SK-N-SH (cell line): ENCODE results near the gene FAM78B. TPM values are rescaled to one million over a fixed set of nuclear protein-coding genes. Genes with fewer than 3 reads are reported as not detected.

ENCODE experiments used
- CTCF ChIA-PET: fragments of 300-600, 350-600 bp; formaldehyde crosslinking; extraction: SDS; loops from one replicate; lab custom pipeline; 2021; lab: Yijun Ruan, JAX
- POLR2A ChIA-PET: fragments of 350-600 bp; sonication (Branson Sonifier 250); formaldehyde crosslinking; extraction: SDS; loops from one replicate; lab custom pipeline; 2020; ENCODE audit warnings: antibody characterized with exemption, inconsistent platforms; lab: Yijun Ruan, JAX
- DNase-seq: peaks from one replicate; pipeline ENCODE4 v3.0.0; 2012
- H2AFZ ChIP-seq: fragments of 200-600 bp; sonication (generic); 2 replicates; pipeline ENCODE4 v1.8.1; 2016; ENCODE audit warnings: antibody characterized with exemption, mild to moderate bottlenecking, low read depth
- H3F3A ChIP-seq: fragments of 200-600 bp; sonication (generic); replicated peaks from 2 replicates; pipeline ENCODE3; 2016; ENCODE audit warnings: antibody characterized with exemption, mild to moderate bottlenecking; ENCODE audit not compliant: insufficient read depth
- H3K27ac ChIP-seq, 2 experiments: fragments of 200-500 bp in 1 of 2; fragments of 200-600 bp in 1 of 2; sonication (Bioruptor generic) in 1 of 2; sonication (generic), shearing (Covaris generic) in 1 of 2; 2 replicates each; pipeline versions ENCODE4 v1.5.1 to v1.6.1; 2014 to 2016; ENCODE audit warnings: low read depth in 2 of 2, inconsistent platforms in 1 of 2, low read length in 1 of 2, mild to moderate bottlenecking in 1 of 2, mixed read lengths in 1 of 2
- H3K27me3 ChIP-seq: fragments of 200-600 bp; sonication (generic), shearing (Covaris generic); 2 replicates; pipeline ENCODE4 v1.6.1; 2016; ENCODE audit warnings: mixed run types; ENCODE audit not compliant: insufficient read depth
- H3K36me3 ChIP-seq, 2 experiments: fragments of 200-500 bp in 1 of 2; fragments of 200-600 bp in 1 of 2; sonication (Bioruptor generic) in 1 of 2; sonication (generic) in 1 of 2; replicated peaks in 1 of 2; 2 replicates each; pipeline versions ENCODE3 to v1.5.1; 2014 to 2016; ENCODE audit warnings: low read length in 1 of 2, mild to moderate bottlenecking in 1 of 2; ENCODE audit not compliant: insufficient read depth in 2 of 2, control insufficient read depth in 1 of 2
- H3K4me1 ChIP-seq, 2 experiments: fragments of 200-500 bp in 1 of 2; fragments of 200-600 bp in 1 of 2; sonication (Bioruptor generic) in 1 of 2; sonication (generic), shearing (Covaris generic) in 1 of 2; 2 replicates each; pipeline versions ENCODE4 v1.5.1 to v1.6.1; 2014 to 2016; ENCODE audit warnings: low read depth in 1 of 2, low read length in 1 of 2, mixed run types in 1 of 2; ENCODE audit not compliant: insufficient read depth in 2 of 2, control insufficient read depth in 1 of 2
- H3K4me2 ChIP-seq: fragments of 200-600 bp; sonication (generic), shearing (Covaris generic); 2 replicates; pipeline ENCODE4 v1.6.1; 2017; ENCODE audit warnings: mixed run types
- H3K4me3 ChIP-seq, 2 experiments: fragments of 200-500 bp in 1 of 2; fragments of 200-600 bp in 1 of 2; sonication (Bioruptor generic) in 1 of 2; sonication (generic), shearing (Covaris generic) in 1 of 2; 2 replicates each; pipeline versions ENCODE4 v1.5.1 to v1.8.1; 2014 to 2016; ENCODE audit warnings: low read depth in 2 of 2, inconsistent platforms in 1 of 2, low read length in 1 of 2, mild to moderate bottlenecking in 1 of 2, mixed read lengths in 1 of 2, moderate library complexity in 1 of 2
- H3K79me2 ChIP-seq: fragments of 200-600 bp; sonication (generic); 2 replicates; pipeline ENCODE4 v1.8.1; 2017; ENCODE audit warnings: mild to moderate bottlenecking; ENCODE audit not compliant: insufficient read depth
- H3K9ac ChIP-seq: fragments of 200-600 bp; sonication (generic); 2 replicates; pipeline ENCODE4 v1.6.1; 2017; ENCODE audit warnings: mixed run types
- H3K9me2 ChIP-seq: fragments of 200-600 bp; sonication (generic); 2 replicates; pipeline ENCODE4 v1.6.1; 2017; ENCODE audit warnings: mixed run types
- H3K9me3 ChIP-seq: fragments of 200-600 bp; sonication (generic); 2 replicates; pipeline ENCODE4 v1.6.1; 2017; ENCODE audit warnings: mixed run types, mild to moderate bottlenecking, moderate library complexity
- H4K20me1 ChIP-seq: fragments of 200-600 bp; sonication (generic); 2 replicates; pipeline ENCODE4 v1.6.1; 2017; ENCODE audit warnings: mild to moderate bottlenecking, mixed run types; ENCODE audit not compliant: insufficient read depth
- CHD2 ChIP-seq: fragments of 150-350 bp; IDR thresholded peaks from 2 replicates; pipeline ENCODE4 v1.6.1; 2018; ENCODE audit warnings: low read length; ENCODE audit not compliant: partially characterized antibody
- ELF1 ChIP-seq: IDR thresholded peaks from 2 replicates; pipeline ENCODE4 v1.4.0; 2012
- EP300 ChIP-seq, 2 experiments: IDR thresholded peaks; 2 replicates each; pipeline versions ENCODE4 v1.4.0 to v1.6.1; 2012; ENCODE audit warnings: borderline replicate concordance in 1 of 2, low read depth in 1 of 2, low read length in 1 of 2
- EZH2phosphoT487 ChIP-seq: fragments of 200-600 bp; sonication (generic); IDR thresholded peaks from 2 replicates; pipeline ENCODE4 v1.6.1; 2017; ENCODE audit warnings: low read depth, mixed run types, mild to moderate bottlenecking, antibody characterized with exemption, moderate library complexity, borderline replicate concordance
- GATA2 ChIP-seq: sonication (generic); formaldehyde crosslinking; IDR thresholded peaks from 2 replicates; pipeline ENCODE4 v1.5.0; 2020; ENCODE audit warnings: mild to moderate bottlenecking, missing genetic modification reagents
- RAD21 ChIP-seq: IDR thresholded peaks from 2 replicates; pipeline ENCODE4 v1.6.1; 2012; ENCODE audit warnings: mild to moderate bottlenecking, low read length
- RCOR1 ChIP-seq: fragments of 150-350 bp; IDR thresholded peaks from 2 replicates; pipeline ENCODE4 v1.6.1; 2017; ENCODE audit warnings: antibody characterized with exemption, low read length
- RFX5 ChIP-seq: IDR thresholded peaks from 2 replicates; pipeline ENCODE4 v1.6.1; 2012; ENCODE audit warnings: mild to moderate bottlenecking, improper control_type of control experiment, low read length
- RXRA ChIP-seq: IDR thresholded peaks from 2 replicates; pipeline ENCODE4 v1.4.0; 2012; ENCODE audit warnings: low read depth, mild to moderate bottlenecking, borderline replicate concordance
- SMC3 ChIP-seq: IDR thresholded peaks from 2 replicates; pipeline ENCODE4 v1.6.1; 2012; ENCODE audit warnings: low read depth, low read length, improper control_type of control experiment
- TAF1 ChIP-seq: IDR thresholded peaks from 2 replicates; pipeline ENCODE4 v1.6.1; 2012; ENCODE audit warnings: low read depth, mild to moderate bottlenecking, low read length, moderate library complexity, borderline replicate concordance
- TCF12 ChIP-seq: IDR thresholded peaks from 2 replicates; pipeline ENCODE4 v1.4.0; 2012
- WGBS: methylation state at CpG from one replicate; pipeline ENCODE4 v1.1.6; 2017; ENCODE audit warnings: low lambda C conversion rate; 5-methylcytosine and 5-hydroxymethylcytosine counted together
- polyA plus RNA-seq, 3 experiments: library from polyadenylated mRNA; depleted of rRNA; stranded (reverse); fragments of >200 nt; gene quantifications; 2 replicates each; pipeline ENCODE4 v1.2.3, GENCODE V29; 2012
- TF ChIP-seq, protein P1 (sequence below): IDR thresholded peaks from 2 replicates; pipeline ENCODE4 v1.6.1; 2012; ENCODE audit warnings: mild to moderate bottlenecking, low read depth, low read length, moderate library complexity
- TF ChIP-seq, protein P2 (sequence below): fragments of 150-350 bp; IDR thresholded peaks from 2 replicates; pipeline ENCODE4 v1.6.1; 2016; ENCODE audit warnings: mild to moderate bottlenecking, low read depth, low read length
- TF ChIP-seq, protein P3 (sequence below): IDR thresholded peaks from 2 replicates; pipeline ENCODE4 v1.4.0; 2012; ENCODE audit warnings: low read depth, borderline replicate concordance
- TF ChIP-seq, protein P4 (sequence below): IDR thresholded peaks from 2 replicates; pipeline ENCODE4; 2012

The FAM78B gene
- polyA plus RNA-seq, 1 of the 3 experiments (the other 2 are of a cell fraction): 0.36 TPM

DNA sequence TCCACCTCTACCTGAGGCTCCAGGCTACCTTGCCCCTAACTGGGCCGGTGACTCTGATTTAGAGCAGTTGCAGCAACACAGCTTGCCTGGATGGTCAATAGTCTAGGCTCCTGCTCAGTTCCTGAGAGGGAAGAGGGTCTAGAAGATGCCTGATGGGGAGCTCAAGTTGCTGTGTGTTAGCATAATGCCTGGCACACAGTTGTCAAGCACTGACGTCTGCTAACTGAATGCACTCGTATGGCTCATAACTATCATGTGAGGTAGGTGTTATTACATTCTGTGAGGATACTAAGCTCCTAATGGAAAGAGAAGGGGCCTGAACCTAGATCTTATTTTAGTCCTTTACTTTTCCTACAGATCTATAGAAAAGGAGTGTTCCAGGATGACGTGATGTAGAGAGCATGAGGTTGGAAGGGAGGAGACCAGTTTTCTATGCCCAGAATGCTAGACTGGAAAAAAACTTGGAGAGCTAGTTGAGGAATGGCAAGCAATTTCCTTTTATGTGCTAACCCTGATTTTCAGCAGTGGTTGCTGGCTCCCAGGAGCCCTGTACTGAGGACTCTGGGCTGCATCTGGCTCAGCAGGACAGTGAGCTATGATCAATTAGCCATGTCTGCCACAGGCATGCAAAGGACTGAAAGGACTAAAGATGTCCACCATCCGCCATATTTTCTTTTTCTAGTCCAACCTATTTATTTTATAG lies 30.0 kb downstream of the FAM78B start (continued):
- TF ChIP-seq, protein P1, sequence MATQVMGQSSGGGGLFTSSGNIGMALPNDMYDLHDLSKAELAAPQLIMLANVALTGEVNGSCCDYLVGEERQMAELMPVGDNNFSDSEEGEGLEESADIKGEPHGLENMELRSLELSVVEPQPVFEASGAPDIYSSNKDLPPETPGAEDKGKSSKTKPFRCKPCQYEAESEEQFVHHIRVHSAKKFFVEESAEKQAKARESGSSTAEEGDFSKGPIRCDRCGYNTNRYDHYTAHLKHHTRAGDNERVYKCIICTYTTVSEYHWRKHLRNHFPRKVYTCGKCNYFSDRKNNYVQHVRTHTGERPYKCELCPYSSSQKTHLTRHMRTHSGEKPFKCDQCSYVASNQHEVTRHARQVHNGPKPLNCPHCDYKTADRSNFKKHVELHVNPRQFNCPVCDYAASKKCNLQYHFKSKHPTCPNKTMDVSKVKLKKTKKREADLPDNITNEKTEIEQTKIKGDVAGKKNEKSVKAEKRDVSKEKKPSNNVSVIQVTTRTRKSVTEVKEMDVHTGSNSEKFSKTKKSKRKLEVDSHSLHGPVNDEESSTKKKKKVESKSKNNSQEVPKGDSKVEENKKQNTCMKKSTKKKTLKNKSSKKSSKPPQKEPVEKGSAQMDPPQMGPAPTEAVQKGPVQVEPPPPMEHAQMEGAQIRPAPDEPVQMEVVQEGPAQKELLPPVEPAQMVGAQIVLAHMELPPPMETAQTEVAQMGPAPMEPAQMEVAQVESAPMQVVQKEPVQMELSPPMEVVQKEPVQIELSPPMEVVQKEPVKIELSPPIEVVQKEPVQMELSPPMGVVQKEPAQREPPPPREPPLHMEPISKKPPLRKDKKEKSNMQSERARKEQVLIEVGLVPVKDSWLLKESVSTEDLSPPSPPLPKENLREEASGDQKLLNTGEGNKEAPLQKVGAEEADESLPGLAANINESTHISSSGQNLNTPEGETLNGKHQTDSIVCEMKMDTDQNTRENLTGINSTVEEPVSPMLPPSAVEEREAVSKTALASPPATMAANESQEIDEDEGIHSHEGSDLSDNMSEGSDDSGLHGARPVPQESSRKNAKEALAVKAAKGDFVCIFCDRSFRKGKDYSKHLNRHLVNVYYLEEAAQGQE: no peak
- TF ChIP-seq TAF1 (no peak), ELF1 (no peak), RXRA (no peak)

DNA sequence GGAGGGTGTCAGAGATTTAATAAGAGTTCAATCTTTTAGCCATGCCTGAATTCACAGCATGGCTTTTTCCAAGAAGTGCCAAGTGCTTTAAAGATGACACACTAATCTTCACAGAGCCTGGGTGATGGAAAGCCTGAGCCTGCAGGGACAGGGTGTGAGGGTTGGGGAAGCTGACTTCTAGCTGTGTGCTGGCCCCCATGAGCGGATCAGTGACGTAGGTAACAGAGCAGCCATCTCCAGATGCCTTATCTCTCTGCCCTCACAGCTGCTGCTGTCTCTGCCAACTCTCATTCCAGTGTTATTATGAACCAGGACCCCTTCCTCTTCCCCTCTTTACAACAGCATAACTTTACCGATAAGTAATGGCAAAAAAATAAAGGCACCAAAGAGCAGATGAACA lies 30.6 kb downstream of the FAM78B start:
- H3K36me3 ChIP-seq: no peaks in the 10 kb centered on the region
- no peak overlapping the region for H3K27ac ChIP-seq
- no peaks in the 10 kb centered on the region for H3K9me3 ChIP-seq
- no peak overlapping the region for H3K4me2 ChIP-seq
- H3K9ac ChIP-seq: no peak overlapping the region
- no peaks in the 10 kb centered on the region for H3K9me2 ChIP-seq
- H3F3A ChIP-seq: no peaks in the 10 kb centered on the region
- ChIA-PET CTCF (interaction anchor here (0.6 to 2.0 kb wide), 6 partner anchors 9 to 211 kb away, joined by 3 to 5 read pairs (median 4); no protein-coding TSS in a partner anchor), POLR2A (no interaction called here)
- no peaks in the 10 kb centered on the region for H4K20me1 ChIP-seq
- no peaks in the 10 kb centered on the region for H3K27me3 ChIP-seq
- H3K79me2 ChIP-seq: no peaks in the 10 kb centered on the region
- H3K4me1 ChIP-seq: peaks cover 0 to 13% of the 10 kb centered on the region in 2 experiments; a peak in 2 of 4 replicates
- TF ChIP-seq EZH2phosphoT487 (no peak), RCOR1 (peak; percentile 68; the same call in 1 of the 2 replicates), CHD2 (peak; percentile 59), GATA2 (CRISPR knock-in tag) (peak; percentile 83), TAF1 (no peak), EP300 (IDR thresholded peaks at IDR 0.05; ENCODE audit: borderline replicate concordance in 1 of 2, low read depth in 1 of 2, low read length in 1 of 2) (peak in 1 of 2 experiments; percentile 37; a peak in 1 of 4 replicates), RAD21 (peak; percentile 3; the same call in 1 of the 2 replicates)
- 1% methylated on average over 3 of the region's 3 CpGs for WGBS
- DNase-seq: peak; percentile 62
- no peak overlapping the region for H2AFZ ChIP-seq
- H3K4me3 ChIP-seq: no peak overlapping the region

DNA sequence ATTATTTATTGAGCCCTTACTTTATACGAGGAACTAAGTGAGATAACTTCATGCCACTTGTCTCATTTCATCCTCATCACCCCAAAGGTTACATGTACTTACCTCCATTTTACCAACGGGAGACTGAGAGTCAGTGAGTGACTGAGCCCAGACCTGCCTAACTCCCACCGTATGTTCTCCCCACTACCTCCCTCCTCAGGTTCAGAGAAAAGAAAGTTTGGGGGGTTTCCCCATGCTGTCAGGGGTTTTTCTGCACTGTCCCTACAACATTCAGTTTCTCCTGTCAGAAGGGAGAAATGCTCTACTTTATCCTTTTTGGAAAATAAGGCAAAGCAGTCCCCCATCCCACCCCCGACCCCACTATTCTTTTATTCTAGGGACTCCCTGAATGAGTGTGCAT lies 32.9 kb downstream of the FAM78B start:
- Histone ChIP-seq H3K9me3 (no peaks in the 10 kb centered on the region), H3K4me3 (no peak overlapping the region), H3K9me2 (no peaks in the 10 kb centered on the region), H3K4me2 (no peak overlapping the region), H3F3A (no peaks in the 10 kb centered on the region), H3K36me3 (no peaks in the 10 kb centered on the region), H3K27me3 (no peaks in the 10 kb centered on the region), H3K79me2 (no peaks in the 10 kb centered on the region), H4K20me1 (no peaks in the 10 kb centered on the region), H2AFZ (no peak overlapping the region), H3K4me1 (peaks cover 0 to 13% of the 10 kb centered on the region in 2 experiments; a peak in 2 of 4 replicates), H3K9ac (no peak overlapping the region), H3K27ac (no peak overlapping the region)
- WGBS: 36% methylated on average over 4 of the region's 4 CpGs
- DNase-seq: no peak
- POLR2A ChIA-PET: no interaction called here
- CTCF ChIA-PET: interaction anchor here (1.2 kb wide), 1 partner anchor 345 kb away, joined by 4 read pairs; no protein-coding TSS in a partner anchor
- TF ChIP-seq TCF12: no peak
- TF ChIP-seq GATA2 (CRISPR knock-in tag): no peak
- TF ChIP-seq, protein P2, sequence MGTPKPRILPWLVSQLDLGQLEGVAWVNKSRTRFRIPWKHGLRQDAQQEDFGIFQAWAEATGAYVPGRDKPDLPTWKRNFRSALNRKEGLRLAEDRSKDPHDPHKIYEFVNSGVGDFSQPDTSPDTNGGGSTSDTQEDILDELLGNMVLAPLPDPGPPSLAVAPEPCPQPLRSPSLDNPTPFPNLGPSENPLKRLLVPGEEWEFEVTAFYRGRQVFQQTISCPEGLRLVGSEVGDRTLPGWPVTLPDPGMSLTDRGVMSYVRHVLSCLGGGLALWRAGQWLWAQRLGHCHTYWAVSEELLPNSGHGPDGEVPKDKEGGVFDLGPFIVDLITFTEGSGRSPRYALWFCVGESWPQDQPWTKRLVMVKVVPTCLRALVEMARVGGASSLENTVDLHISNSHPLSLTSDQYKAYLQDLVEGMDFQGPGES: no peak
- no peak for TF ChIP-seq CHD2
- TF ChIP-seq RAD21: no peak
- TF ChIP-seq, protein P3, sequence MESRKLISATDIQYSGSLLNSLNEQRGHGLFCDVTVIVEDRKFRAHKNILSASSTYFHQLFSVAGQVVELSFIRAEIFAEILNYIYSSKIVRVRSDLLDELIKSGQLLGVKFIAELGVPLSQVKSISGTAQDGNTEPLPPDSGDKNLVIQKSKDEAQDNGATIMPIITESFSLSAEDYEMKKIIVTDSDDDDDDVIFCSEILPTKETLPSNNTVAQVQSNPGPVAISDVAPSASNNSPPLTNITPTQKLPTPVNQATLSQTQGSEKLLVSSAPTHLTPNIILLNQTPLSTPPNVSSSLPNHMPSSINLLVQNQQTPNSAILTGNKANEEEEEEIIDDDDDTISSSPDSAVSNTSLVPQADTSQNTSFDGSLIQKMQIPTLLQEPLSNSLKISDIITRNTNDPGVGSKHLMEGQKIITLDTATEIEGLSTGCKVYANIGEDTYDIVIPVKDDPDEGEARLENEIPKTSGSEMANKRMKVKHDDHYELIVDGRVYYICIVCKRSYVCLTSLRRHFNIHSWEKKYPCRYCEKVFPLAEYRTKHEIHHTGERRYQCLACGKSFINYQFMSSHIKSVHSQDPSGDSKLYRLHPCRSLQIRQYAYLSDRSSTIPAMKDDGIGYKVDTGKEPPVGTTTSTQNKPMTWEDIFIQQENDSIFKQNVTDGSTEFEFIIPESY: no peak
- TF ChIP-seq SMC3: no peak
- TF ChIP-seq, protein P4, sequence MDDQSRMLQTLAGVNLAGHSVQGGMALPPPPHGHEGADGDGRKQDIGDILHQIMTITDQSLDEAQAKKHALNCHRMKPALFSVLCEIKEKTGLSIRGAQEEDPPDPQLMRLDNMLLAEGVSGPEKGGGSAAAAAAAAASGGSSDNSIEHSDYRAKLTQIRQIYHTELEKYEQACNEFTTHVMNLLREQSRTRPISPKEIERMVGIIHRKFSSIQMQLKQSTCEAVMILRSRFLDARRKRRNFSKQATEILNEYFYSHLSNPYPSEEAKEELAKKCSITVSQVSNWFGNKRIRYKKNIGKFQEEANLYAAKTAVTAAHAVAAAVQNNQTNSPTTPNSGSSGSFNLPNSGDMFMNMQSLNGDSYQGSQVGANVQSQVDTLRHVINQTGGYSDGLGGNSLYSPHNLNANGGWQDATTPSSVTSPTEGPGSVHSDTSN: no peak
- no peak for TF ChIP-seq EP300 (IDR thresholded peaks at IDR 0.05; ENCODE audit: borderline replicate concordance in 1 of 2, low read depth in 1 of 2, low read length in 1 of 2)
- no peak for TF ChIP-seq RFX5
